ACC112 (cell line): Measurements from ENCODE around the gene EEPD1.
"Not testable (repeated sequence)": the region's sequence is repeated elsewhere in the genome, so short reads cannot be mapped to it uniquely, and the experiment has no call there.

ENCODE experiments used
- H2AFZ ChIP-seq: fragments of 200-600 bp; sonication (generic); one replicate; pipeline ENCODE4 v1.6.0; 2017; ENCODE audit warnings: antibody characterized with exemption, low read length; ENCODE audit not compliant: unreplicated experiment
- H3K27ac ChIP-seq: fragments of 200-600 bp; sonication (generic); 2 replicates; pipeline ENCODE4 v1.5.1; 2014; ENCODE audit warnings: low read depth, mild to moderate bottlenecking, antibody characterized with exemption, low read length, moderate library complexity
- H3K27me3 ChIP-seq: fragments of 200-600 bp; sonication (generic); 2 replicates; pipeline ENCODE4 v1.6.1; 2014; ENCODE audit warnings: mild to moderate bottlenecking, antibody characterized with exemption, low read length, moderate library complexity, mixed read lengths; ENCODE audit not compliant: insufficient read depth
- H3K36me3 ChIP-seq: fragments of 200-600 bp; sonication (generic); 2 replicates; pipeline ENCODE4 v1.6.1; 2016; ENCODE audit warnings: mild to moderate bottlenecking, antibody characterized with exemption, low read length, moderate library complexity, mixed read lengths; ENCODE audit not compliant: insufficient read depth
- H3K4me1 ChIP-seq: fragments of 200-600 bp; sonication (generic); one replicate; pipeline ENCODE4 v1.6.1; 2016; ENCODE audit warnings: low read length, mixed read lengths; ENCODE audit not compliant: insufficient read depth, unreplicated experiment, control insufficient read depth
- H3K4me3 ChIP-seq: fragments of 200-600 bp; sonication (generic); 2 replicates; pipeline ENCODE4 v1.5.1; 2014; ENCODE audit warnings: mild to moderate bottlenecking, low read depth, low read length
- H3K79me2 ChIP-seq: fragments of 200-600 bp; sonication (generic); one replicate; pipeline ENCODE4 v1.6.0; 2016; ENCODE audit warnings: low read length; ENCODE audit not compliant: control insufficient read depth, unreplicated experiment, insufficient read depth

EEPD1 gene

GRCh38 chr7:36145686-36146085 is 7.4 kb upstream of the EEPD1 start:
- H3K4me3 ChIP-seq = no peak overlapping the region
- H3K36me3 ChIP-seq = no peaks in the 10 kb centered on the region
- H3K4me1 ChIP-seq = no peaks in the 10 kb centered on the region
- no peak overlapping the region for H2AFZ ChIP-seq
- H3K27ac ChIP-seq = no peak overlapping the region
- H3K79me2 ChIP-seq = no peaks in the 10 kb centered on the region
- H3K27me3 ChIP-seq = peaks cover 9% of the 10 kb centered on the region

GRCh38 chr7:36147361-36147760 is 5.7 kb upstream of the EEPD1 start:
- H3K79me2 ChIP-seq = no peaks in the 10 kb centered on the region
- H3K27ac ChIP-seq = no peak overlapping the region
- H3K4me3 ChIP-seq = no peak overlapping the region
- peaks cover 4% of the 10 kb centered on the region for H3K4me1 ChIP-seq
- peaks cover 5% of the 10 kb centered on the region; the same call in 1 of the 2 replicates for H3K27me3 ChIP-seq
- H3K36me3 ChIP-seq = no peaks in the 10 kb centered on the region
- H2AFZ ChIP-seq = no peak overlapping the region

- H3K27ac ChIP-seq = no peak overlapping the region
- no peaks in the 10 kb centered on the region for H3K79me2 ChIP-seq
- H3K4me3 ChIP-seq = no peak overlapping the region
- H3K4me1 ChIP-seq = peaks cover 6% of the 10 kb centered on the region
- no peak overlapping the region for H2AFZ ChIP-seq
- H3K27me3 ChIP-seq = peaks cover 5% of the 10 kb centered on the region; the same call in 1 of the 2 replicates
- H3K36me3 ChIP-seq = no peaks in the 10 kb centered on the region
These were observed 4.5 kb upstream of the EEPD1 start for GRCh38 chr7:36148422-36149065.

- H3K4me1 ChIP-seq, H3K79me2 ChIP-seq, H3K27me3 ChIP-seq, H3K4me3 ChIP-seq, H2AFZ ChIP-seq, H3K27ac ChIP-seq, H3K36me3 ChIP-seq: not testable (repeated sequence)
These were observed 3.8 kb upstream of the EEPD1 start for GRCh38 chr7:36149240-36149639.

DNA sequence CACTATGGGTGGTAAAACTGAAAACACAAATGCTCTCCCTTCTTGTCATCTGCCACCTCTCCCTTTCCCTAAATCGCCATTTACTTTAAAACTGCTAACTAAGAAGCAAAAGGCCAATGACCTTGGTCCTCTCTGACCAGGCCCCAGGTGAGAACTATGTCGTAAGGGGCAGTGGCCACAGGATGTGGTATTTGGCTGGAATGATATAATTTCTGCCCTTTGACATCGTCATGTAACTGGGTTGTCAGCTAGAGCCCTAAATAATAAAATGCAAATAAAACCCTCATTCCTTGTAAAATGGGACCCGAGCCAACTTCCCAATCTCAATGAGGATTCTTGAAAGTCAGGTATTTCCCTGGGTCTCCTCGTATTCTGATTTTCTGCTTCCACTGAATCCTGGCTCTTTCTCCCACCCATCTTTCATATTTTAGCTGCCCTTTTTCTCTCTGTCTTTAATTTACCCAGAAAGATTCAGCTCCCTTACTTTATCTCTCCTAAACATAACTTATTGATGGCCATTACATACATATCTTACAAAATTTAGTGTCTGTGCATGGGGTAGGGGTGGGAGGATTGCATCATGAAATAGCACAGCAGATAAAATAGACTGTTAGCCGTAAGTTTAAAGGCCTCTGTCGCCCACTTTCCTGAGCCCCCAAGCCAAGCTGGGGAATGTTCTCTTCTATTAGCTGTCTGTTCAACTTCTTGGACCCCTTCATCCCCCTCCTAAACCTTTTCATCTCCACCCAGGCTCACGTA is 3.2 kb upstream of the EEPD1 start:
- Histone ChIP-seq H3K27ac (no peak overlapping the region), H2AFZ (no peak overlapping the region), H3K4me3 (no peak overlapping the region), H3K79me2 (no peaks in the 10 kb centered on the region), H3K27me3 (peaks cover 5% of the 10 kb centered on the region; the same call in 1 of the 2 replicates), H3K36me3 (no peaks in the 10 kb centered on the region), H3K4me1 (peaks cover 7% of the 10 kb centered on the region)

DNA sequence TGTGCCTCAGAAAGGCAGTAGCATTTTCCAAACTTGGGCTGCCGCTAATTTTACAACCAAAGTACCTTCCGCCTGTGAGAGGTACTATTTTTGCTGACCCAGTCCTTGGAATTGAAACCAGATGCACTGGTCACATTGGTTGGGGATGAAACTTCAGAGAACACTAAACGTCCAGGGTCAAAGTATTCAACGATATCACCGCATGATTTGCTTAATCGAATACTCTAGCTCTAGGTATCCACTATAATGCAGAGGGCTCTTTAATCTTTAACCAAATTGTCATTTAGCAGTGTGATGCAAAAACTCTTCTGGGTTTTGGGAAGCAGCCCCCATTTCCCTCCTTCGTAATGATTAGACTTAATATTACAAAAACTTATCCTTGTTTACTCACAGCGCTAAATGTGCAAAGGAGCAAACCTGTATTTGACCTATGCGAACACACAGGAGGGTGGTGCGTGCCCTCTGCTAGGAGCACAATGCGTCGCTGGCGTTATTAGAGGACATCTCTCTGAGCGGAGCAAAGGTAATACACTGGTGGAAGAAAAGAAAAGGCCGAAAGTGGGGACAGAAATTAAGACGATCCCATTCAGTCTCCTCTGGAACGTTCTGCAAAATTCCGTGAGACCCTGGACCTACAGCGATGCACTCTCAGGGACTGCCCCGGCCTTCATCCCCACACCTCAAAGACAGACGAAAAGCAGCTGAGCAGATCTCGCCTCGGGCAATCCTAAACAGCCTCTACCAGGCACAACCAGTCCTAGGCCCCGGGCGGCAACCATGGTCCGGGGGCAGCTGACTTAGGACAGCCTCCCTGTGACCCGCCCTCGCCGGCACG is 916 bp upstream of the EEPD1 start:
- Histone ChIP-seq H3K4me3 (peak overlapping the region; percentile 81), H3K4me1 (peaks cover 16% of the 10 kb centered on the region), H2AFZ (peak overlapping the region; percentile 67), H3K36me3 (no peaks in the 10 kb centered on the region), H3K27me3 (no peaks in the 10 kb centered on the region), H3K27ac (no peak overlapping the region), H3K79me2 (no peaks in the 10 kb centered on the region)

GRCh38 chr7:36153571-36154097 is 580 bp downstream of the EEPD1 start:
- Histone ChIP-seq H3K4me3 (peak overlapping the region; percentile 81), H3K27ac (no peak overlapping the region), H2AFZ (peak overlapping the region; percentile 68), H3K36me3 (no peaks in the 10 kb centered on the region), H3K79me2 (no peaks in the 10 kb centered on the region), H3K27me3 (no peaks in the 10 kb centered on the region), H3K4me1 (peaks cover 16% of the 10 kb centered on the region)

DNA sequence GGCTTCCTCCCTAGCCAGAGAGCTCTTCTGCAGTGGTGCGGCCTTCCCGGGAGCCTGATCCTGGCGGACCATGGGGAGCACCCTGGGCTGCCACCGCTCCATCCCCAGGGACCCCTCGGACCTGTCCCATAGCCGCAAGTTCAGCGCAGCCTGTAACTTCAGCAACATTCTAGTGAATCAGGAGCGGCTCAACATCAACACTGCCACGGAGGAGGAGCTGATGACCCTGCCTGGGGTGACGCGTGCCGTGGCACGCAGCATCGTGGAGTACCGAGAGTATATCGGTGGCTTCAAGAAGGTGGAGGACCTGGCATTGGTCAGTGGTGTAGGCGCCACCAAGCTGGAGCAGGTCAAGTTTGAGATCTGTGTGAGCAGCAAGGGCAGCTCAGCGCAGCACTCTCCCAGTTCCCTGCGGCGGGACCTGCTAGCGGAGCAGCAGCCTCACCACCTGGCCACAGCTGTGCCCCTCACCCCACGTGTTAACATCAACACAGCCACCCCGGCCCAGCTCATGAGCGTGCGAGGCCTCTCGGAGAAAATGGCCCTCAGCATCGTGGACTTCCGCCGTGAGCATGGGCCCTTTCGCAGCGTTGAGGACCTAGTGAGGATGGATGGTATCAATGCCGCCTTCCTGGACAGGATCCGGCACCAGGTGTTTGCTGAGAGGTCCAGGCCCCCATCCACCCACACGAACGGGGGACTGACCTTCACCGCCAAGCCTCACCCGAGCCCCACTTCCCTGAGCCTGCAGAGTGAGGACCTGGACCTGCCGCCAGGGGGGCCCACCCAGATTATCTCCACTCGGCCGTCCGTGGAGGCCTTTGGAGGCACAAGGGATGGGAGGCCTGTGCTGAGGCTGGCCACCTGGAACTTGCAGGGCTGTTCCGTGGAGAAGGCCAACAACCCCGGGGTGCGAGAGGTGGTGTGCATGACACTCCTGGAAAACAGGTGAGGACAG is 1.5 kb downstream of the EEPD1 start:
- Histone ChIP-seq H3K36me3 (no peaks in the 10 kb centered on the region), H3K27me3 (no peaks in the 10 kb centered on the region), H3K79me2 (no peaks in the 10 kb centered on the region), H2AFZ (no peak overlapping the region), H3K4me1 (peaks cover 16% of the 10 kb centered on the region), H3K4me3 (peak overlapping the region; percentile 81), H3K27ac (no peak overlapping the region)

DNA sequence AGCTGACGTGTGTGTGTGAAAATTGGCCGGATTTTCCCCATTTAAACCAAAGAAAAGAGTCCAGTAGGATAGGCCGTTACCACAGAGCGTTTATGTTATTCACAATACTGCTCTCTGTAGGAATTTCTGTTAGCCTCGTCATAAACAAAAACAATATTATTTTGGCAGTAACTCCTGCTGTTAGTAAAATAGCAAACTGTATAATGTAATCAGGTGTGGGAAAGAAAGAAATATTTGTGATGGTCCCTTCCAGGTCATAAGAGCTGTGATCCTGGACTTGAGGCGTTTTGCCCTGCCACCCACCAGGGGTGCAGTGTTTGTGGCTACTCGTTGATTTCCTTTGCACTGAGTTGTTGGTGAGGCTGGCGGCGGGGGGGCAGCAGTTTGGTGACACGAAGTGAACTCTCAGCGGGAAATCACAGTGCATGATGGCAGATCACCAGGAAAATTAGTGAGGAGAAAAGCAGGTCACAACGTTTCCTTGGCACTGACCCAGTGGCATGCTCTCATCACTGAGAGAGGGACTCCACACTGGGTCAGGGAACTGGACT is 2.8 kb downstream of the EEPD1 start:
- Histone ChIP-seq H3K4me3 (no peak overlapping the region), H3K27ac (no peak overlapping the region), H3K4me1 (peaks cover 16% of the 10 kb centered on the region), H3K36me3 (no peaks in the 10 kb centered on the region), H2AFZ (no peak overlapping the region), H3K79me2 (no peaks in the 10 kb centered on the region), H3K27me3 (no peaks in the 10 kb centered on the region)
